Measurements from ENCODE around the gene C1orf56. TPM values are rescaled to one million over a fixed set of nuclear protein-coding genes. Genes with fewer than 3 reads are reported as not detected.

Gene C1orf56
- total RNA-seq, 2 donors from 2014 or later, result 0.95 to 1.1 TPM

DNA sequence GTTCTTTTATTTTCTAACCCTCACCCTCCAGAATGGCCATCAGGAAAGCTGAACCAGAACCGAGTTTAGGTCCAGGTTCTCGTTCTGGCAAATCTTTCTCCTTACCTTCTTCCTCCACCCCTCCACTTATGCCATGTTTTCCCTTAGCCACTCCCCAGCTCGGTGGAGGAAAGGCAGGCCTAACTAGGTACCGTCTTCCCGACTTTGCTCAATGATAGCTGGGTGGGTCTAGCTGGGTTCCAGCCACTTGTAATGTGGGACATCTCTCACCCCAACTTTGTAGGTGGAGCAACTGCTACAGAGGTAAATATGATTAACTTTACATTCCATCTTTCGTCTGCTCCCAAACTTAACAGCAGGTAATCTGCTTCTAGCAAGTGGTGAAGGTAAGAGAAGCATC, 10.5 kb upstream of the C1orf56 start:
- H3K9me3 Mint-ChIP-seq, result no peaks in the 10 kb centered on the region
- DNase-seq (ENCODE audit: low spot score) (no peak), ATAC-seq (no peak)
- no peak overlapping the region for H3K4me3 Mint-ChIP-seq
- H3K27me3 Mint-ChIP-seq, result no peaks in the 10 kb centered on the region
- H3K4me1 Mint-ChIP-seq (ENCODE audit: low read depth in 2 of 2), result peaks cover 0 to 2% of the 10 kb centered on the region in 2 donors
- peak overlapping the region in 1 of 2 donors; percentile 58 for H3K27ac Mint-ChIP-seq
- peaks cover 17% of the 10 kb centered on the region for H3K36me3 Mint-ChIP-seq

DNA sequence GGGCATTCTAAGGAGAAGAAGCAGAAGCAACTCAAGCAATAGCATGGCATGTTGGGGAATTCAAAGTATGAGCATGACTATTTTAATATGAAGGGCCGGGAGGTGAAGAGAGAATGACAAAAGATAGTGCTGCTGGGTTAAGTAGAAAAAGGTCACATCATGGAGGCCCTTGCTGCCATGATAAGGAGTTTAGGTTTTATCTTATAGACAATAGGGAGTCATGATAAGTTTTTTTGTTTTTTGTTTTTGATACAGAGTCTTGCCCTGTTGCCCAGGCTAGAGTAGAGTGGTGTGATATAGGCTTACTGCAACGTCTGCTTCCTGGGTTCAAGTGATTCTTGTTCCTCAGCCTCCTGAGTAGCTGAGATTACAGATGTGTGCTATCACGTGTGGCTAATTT, 8.0 kb upstream of the C1orf56 start:
- ATAC-seq, result no peak
- no peaks in the 10 kb centered on the region for H3K27me3 Mint-ChIP-seq
- peaks cover 0 to 2% of the 10 kb centered on the region in 2 donors for H3K4me1 Mint-ChIP-seq (ENCODE audit: low read depth in 2 of 2)
- H3K36me3 Mint-ChIP-seq, result peaks cover 13% of the 10 kb centered on the region
- no peak overlapping the region for H3K27ac Mint-ChIP-seq
- H3K4me3 Mint-ChIP-seq, result no peak overlapping the region
- no peaks in the 10 kb centered on the region for H3K9me3 Mint-ChIP-seq
- DNase-seq (ENCODE audit: low spot score), result no peak

DNA sequence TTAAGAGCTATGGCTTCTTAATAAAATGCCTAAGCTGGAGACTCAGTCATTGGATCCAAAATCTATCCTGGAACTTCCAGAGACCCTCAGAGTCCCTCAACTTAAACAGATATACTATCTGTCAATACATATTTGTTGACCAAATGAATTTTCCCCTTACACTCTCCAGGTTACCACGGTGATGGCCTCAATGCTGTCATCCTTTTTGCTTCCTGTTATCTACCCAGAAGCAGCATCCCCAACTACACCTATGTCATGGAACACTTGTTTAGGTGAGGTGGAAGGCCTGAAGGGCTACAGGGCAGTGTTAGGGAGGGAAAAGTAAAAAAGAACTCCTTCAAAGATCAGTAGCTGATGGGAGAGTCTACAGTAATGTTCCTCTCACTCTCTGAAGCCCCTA, 4.4 kb upstream of the C1orf56 start:
- Mint-ChIP-seq H3K27me3 (no peaks in the 10 kb centered on the region), H3K4me1 (ENCODE audit: low read depth in 2 of 2) (peaks cover 16 to 17% of the 10 kb centered on the region in 2 donors), H3K9me3 (no peaks in the 10 kb centered on the region), H3K4me3 (no peak overlapping the region), H3K36me3 (peaks cover 6% of the 10 kb centered on the region), H3K27ac (peak overlapping the region in 1 of 2 donors; percentile 10)
- DNase-seq (ENCODE audit: low spot score) (no peak), ATAC-seq (no peak)

DNA sequence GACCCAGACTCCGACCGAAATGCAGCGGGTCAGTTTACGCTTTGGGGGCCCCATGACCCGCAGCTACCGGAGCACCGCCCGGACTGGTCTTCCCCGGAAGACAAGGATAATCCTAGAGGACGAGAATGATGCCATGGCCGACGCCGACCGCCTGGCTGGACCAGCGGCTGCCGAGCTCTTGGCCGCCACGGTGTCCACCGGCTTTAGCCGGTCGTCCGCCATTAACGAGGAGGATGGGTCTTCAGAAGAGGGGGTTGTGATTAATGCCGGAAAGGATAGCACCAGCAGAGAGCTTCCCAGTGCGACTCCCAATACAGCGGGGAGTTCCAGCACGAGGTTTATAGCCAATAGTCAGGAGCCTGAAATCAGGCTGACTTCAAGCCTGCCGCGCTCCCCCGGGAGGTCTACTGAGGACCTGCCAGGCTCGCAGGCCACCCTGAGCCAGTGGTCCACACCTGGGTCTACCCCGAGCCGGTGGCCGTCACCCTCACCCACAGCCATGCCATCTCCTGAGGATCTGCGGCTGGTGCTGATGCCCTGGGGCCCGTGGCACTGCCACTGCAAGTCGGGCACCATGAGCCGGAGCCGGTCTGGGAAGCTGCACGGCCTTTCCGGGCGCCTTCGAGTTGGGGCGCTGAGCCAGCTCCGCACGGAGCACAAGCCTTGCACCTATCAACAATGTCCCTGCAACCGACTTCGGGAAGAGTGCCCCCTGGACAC, 534 bp downstream of the C1orf56 start:
- peak overlapping the region; percentile 90 for H3K4me3 Mint-ChIP-seq
- no peaks in the 10 kb centered on the region for H3K27me3 Mint-ChIP-seq
- no peaks in the 10 kb centered on the region for H3K9me3 Mint-ChIP-seq
- peaks cover 9% of the 10 kb centered on the region for H3K36me3 Mint-ChIP-seq
- ATAC-seq (peak; percentile 82 to 86), DNase-seq (ENCODE audit: low spot score) (peak; percentile 69)
- peaks cover 37 to 44% of the 10 kb centered on the region in 2 donors for H3K4me1 Mint-ChIP-seq (ENCODE audit: low read depth in 2 of 2)
- H3K27ac Mint-ChIP-seq, result peak overlapping the region; percentile 89 to 94

DNA sequence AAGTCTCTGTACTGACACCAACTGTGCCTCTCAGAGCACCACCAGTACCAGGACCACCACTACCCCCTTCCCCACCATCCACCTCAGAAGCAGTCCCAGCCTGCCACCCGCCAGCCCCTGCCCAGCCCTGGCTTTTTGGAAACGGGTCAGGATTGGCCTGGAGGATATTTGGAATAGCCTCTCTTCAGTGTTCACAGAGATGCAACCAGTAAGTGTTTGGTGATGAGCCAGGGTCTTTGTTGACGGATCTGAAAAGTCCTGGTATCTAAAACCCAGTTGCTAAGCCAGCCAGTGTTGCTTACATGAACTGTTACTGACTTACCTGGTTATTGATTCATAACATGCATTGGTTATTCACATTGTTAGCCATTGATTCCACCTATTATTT, 1.1 kb downstream of the C1orf56 start:
- peaks cover 9% of the 10 kb centered on the region for H3K36me3 Mint-ChIP-seq
- no peak for ATAC-seq
- H3K27ac Mint-ChIP-seq, result peak overlapping the region; percentile 89 to 94
- DNase-seq (ENCODE audit: low spot score), result no peak
- peaks cover 37 to 46% of the 10 kb centered on the region in 2 donors for H3K4me1 Mint-ChIP-seq (ENCODE audit: low read depth in 2 of 2)
- H3K27me3 Mint-ChIP-seq, result no peaks in the 10 kb centered on the region
- peak overlapping the region; percentile 90 for H3K4me3 Mint-ChIP-seq
- H3K9me3 Mint-ChIP-seq, result no peaks in the 10 kb centered on the region

DNA sequence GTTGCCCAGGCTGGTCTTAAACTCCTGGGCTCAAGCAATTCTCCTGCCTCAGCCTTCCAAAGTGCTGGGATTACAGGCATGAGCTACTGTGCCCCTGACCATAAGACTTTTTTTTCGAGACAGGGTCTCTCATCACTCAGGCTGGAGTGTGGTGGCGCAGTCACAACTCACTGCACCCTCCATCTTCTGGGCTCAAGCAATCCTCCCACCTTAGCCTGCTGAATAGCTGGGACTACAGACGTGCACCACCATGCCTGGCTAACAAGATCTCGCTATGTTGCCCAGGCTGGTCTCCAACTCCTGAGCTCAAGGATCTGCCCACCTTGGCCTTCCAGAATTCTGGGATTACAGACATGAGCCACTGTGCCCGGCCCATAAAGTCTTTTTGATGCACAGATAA, 1.9 kb downstream of the C1orf56 start:
- no peak for ATAC-seq
- Mint-ChIP-seq H3K4me3 (no peak overlapping the region), H3K9me3 (no peaks in the 10 kb centered on the region), H3K27ac (peak overlapping the region; percentile 26 to 94), H3K27me3 (no peaks in the 10 kb centered on the region), H3K36me3 (peaks cover 13% of the 10 kb centered on the region), H3K4me1 (ENCODE audit: low read depth in 2 of 2) (peaks cover 45 to 52% of the 10 kb centered on the region in 2 donors)
- no peak for DNase-seq (ENCODE audit: low spot score)

DNA sequence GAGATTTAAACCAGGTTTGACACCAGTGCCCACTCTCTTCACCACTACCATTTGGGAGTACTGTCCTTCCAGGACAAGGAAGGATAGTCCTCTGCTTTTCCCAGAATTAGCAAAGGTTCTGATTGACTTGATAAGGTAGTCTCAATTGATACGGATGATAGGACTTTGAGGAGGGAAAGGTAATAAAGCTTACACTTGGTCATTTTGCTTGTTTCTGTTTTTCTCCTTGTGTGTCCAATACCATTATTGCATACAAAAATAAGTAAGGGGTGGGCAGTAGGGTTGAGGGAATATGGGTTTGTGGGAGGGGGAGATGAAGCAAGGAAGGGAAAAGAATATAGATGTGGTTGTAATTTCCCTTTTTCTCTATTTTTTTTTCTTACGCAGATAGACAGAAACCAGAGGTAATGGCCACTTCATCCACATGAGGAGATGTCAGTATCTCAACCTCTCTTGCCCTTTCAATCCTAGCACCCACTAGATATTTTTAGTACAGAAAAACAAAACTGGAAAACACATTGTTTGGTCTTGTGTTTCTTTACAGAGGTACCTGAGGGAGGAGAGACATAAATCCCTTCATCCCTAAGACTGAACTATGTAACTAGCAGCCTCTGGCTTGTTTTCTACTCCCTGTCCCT, 2.6 kb downstream of the C1orf56 start:
- no peak overlapping the region for H3K4me3 Mint-ChIP-seq
- H3K9me3 Mint-ChIP-seq, result no peaks in the 10 kb centered on the region
- H3K27ac Mint-ChIP-seq, result peak overlapping the region; percentile 26 to 94
- H3K36me3 Mint-ChIP-seq, result peaks cover 20% of the 10 kb centered on the region
- ATAC-seq, result no peak
- DNase-seq (ENCODE audit: low spot score), result no peak
- peaks cover 52 to 58% of the 10 kb centered on the region in 2 donors for H3K4me1 Mint-ChIP-seq (ENCODE audit: low read depth in 2 of 2)
- H3K27me3 Mint-ChIP-seq, result no peaks in the 10 kb centered on the region

DNA sequence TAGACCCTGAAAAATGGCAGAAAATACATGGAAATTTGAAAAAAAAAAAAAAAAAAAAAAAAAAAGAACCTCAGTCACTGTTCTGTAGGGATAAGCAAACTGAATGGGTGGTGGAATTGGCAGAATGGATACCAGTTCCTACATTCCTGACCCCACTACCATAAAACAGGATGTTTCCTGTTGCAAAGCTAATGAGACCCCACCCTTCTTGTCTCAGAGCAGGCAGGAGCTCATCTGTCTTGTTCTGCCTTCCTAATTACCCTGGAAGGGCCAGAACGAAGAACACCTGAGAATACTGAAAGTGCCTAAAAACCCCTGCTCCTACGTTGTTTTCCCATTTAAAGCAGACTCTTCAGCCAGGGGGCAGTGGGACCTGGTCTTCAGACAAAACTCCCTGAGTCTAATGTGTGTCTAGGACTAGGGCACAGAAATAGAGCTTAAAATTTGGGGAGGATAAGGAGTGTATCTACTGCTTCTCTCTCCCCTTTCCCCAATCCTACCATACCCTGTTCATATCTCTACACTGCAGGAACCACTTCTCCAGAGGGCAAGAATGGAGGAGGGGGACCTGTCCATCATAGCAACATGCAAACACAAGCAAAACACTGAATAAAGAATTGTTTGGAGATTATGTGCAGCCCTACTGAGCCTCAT, 3.9 kb downstream of the C1orf56 start:
- no peak overlapping the region for H3K4me3 Mint-ChIP-seq
- H3K27ac Mint-ChIP-seq, result peak overlapping the region; percentile 26 to 77
- no peak for DNase-seq (ENCODE audit: low spot score)
- no peaks in the 10 kb centered on the region for H3K9me3 Mint-ChIP-seq
- H3K27me3 Mint-ChIP-seq, result no peaks in the 10 kb centered on the region
- peaks cover 25% of the 10 kb centered on the region for H3K36me3 Mint-ChIP-seq
- peaks cover 60 to 64% of the 10 kb centered on the region in 2 donors for H3K4me1 Mint-ChIP-seq (ENCODE audit: low read depth in 2 of 2)
- no peak for ATAC-seq

DNA sequence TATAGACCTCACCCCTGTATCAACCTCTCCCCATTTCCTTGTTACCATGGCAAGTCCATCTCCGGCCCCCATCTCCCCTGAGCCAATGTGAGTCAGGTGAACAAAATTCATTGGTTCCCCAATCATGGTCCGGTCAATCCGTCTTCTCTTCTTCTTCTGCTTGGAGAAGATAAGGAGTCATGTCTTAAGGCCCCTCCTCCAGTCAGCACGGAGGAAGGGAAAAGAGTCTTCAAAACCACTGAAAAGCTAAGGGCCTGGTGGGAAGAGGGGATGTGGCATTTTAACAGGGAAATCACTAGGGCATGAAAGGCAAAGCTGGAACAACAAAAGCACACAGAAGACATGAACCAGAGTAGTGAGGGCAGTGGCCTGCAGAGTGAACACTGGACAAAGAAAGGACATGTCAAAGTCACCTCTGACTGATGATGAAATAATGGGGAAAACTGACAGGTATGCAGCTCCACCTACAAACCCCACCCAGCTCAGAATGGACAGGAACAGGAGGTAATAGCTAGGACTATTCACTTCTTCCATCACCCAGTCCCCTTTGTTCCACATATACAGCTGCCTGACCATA, 7.5 kb downstream of the C1orf56 start:
- no peaks in the 10 kb centered on the region for H3K9me3 Mint-ChIP-seq
- H3K36me3 Mint-ChIP-seq, result peaks cover 51% of the 10 kb centered on the region
- no peaks in the 10 kb centered on the region for H3K27me3 Mint-ChIP-seq
- ATAC-seq (no peak), DNase-seq (ENCODE audit: low spot score) (no peak)
- H3K4me1 Mint-ChIP-seq (ENCODE audit: low read depth in 2 of 2), result peaks cover 60 to 65% of the 10 kb centered on the region in 2 donors
- peak overlapping the region; percentile 97 to 99 for H3K27ac Mint-ChIP-seq
- peak overlapping the region; percentile 94 for H3K4me3 Mint-ChIP-seq

DNA sequence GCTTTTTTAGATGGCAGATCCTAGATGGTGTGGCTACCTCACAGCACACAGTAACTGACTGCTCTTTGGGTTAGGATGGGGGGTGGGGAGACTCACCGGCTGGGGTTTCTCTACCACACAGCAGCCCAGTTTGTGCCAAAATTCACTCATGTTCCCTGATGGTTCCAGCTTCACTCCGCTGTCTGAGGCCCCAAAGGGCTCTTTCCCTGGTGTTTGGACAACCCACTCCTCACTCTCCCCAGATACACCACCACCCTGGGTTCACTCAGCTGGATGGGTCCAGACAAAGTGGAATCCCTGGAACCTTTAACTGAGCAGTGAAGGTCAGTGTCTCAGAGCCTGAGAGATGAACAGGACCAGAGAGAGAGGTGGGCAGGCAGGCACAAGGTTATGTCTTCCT, 8.0 kb downstream of the C1orf56 start:
- peaks cover 51% of the 10 kb centered on the region for H3K36me3 Mint-ChIP-seq
- H3K27ac Mint-ChIP-seq, result peak overlapping the region; percentile 97 to 99
- peaks cover 62 to 70% of the 10 kb centered on the region in 2 donors for H3K4me1 Mint-ChIP-seq (ENCODE audit: low read depth in 2 of 2)
- peak overlapping the region; percentile 94 for H3K4me3 Mint-ChIP-seq
- DNase-seq (ENCODE audit: low spot score) (no peak), ATAC-seq (no peak)
- H3K9me3 Mint-ChIP-seq, result no peaks in the 10 kb centered on the region
- no peaks in the 10 kb centered on the region for H3K27me3 Mint-ChIP-seq

DNA sequence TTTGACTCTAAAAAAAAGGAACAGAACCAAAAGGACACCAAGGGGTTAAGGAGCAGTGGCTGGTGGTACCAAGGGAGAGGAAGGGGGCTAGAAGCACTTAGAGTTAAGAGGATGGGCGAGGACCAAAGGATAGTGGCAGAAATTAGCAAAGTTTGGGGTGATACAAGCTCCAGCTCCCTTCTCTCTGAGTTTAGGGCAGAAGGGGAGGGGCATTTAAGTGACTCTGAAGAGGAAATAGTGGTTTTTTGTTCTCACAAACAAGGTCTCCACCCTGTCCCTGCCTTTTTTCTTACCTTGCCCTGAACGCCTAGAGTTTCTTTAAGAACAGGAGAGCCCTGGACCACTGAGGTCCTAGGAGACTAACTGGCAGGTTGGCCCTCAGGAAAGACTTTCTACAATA, 8.6 kb downstream of the C1orf56 start:
- H3K4me1 Mint-ChIP-seq (ENCODE audit: low read depth in 2 of 2), result peaks cover 65 to 76% of the 10 kb centered on the region in 2 donors
- H3K4me3 Mint-ChIP-seq, result peak overlapping the region; percentile 94
- no peaks in the 10 kb centered on the region for H3K27me3 Mint-ChIP-seq
- H3K27ac Mint-ChIP-seq, result peak overlapping the region; percentile 97 to 99
- no peaks in the 10 kb centered on the region for H3K9me3 Mint-ChIP-seq
- DNase-seq (ENCODE audit: low spot score), result no peak
- peaks cover 51% of the 10 kb centered on the region for H3K36me3 Mint-ChIP-seq
- ATAC-seq, result no peak

DNA sequence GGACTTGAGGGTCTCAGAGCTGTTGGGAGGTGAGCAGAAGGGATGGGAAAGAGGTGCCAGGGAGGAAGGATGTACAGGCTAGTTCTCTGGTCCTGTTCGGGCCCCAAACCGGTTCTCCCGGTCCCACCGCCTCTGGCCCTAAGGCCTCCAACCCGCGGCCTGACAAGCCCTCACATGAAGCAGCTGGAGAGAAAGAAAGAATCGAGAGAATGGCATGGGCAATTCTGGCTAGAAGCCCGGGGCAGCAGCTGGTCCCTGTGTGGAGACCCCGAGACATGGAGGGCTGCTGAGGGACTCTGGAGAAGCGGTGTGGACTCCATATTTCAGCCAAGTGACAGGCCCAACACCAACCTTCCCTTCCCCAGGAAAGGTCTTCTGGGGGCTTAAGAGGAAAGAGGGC, 11.1 kb downstream of the C1orf56 start:
- peaks cover 59 to 71% of the 10 kb centered on the region in 2 donors for H3K4me1 Mint-ChIP-seq (ENCODE audit: low read depth in 2 of 2)
- H3K9me3 Mint-ChIP-seq, result no peaks in the 10 kb centered on the region
- no peaks in the 10 kb centered on the region for H3K27me3 Mint-ChIP-seq
- peak overlapping the region; percentile 94 for H3K4me3 Mint-ChIP-seq
- H3K36me3 Mint-ChIP-seq, result peaks cover 42% of the 10 kb centered on the region
- DNase-seq (ENCODE audit: low spot score) (no peak), ATAC-seq (no peak)
- H3K27ac Mint-ChIP-seq, result peak overlapping the region; percentile 97 to 99

DNA sequence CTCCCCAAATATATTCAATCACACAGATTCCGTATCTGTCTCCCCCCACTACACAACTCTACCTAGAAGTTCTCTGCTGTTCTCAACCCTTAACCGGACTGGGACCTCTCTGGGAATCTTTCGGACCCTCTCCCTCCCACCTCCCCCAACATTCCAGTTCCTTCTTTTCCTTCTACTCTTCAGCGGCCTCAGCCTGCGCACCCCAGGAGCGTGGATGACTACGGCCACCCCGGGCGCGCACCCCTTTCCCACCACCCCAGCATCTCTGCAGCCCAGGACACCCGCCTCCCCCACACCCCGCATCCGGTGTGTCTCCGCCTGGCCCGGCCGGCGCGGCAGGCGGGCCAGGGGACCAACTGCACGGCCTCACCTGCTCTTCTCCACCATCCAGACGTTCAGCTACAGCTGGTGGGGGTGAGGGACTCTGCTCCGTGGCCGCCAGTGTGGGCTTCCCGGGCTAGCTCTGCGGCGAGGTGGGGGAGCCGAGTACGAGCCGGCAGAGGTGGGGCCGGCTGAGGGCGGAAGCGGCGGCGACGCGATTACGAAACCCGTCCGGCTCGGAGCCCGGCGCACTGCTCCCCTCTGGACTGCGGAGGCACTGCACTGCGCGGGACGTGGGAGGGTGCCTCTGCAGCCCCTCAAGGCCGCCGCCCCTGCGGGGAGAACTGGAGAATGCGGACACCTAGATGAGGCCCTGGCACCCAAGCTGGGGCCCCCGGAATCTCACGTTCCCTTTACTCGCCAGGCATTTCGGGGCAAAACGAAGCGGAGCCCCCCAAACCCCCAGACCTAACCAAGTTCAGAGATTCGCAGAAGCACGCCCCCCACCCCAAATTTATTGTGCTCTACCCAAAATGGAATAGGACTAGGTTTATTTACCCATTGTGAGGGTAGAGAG, 11.8 kb downstream of the C1orf56 start, which contains the start of gene CDC42SE1:
Gene CDC42SE1 (minus strand): TSS at position 514 of the 898 bp plus-strand sequence. CDS start 3,892 bp downstream, outside the sequence.
- ATAC-seq, result peak; percentile 86 to 87
- Mint-ChIP-seq H3K27ac (peak within 1 kb of the TSS; percentile 97 to 99), H3K4me1 (ENCODE audit: low read depth in 2 of 2) (peaks cover 55 to 64% of the 10 kb centered on the region in 2 donors), H3K27me3 (no peaks in the 10 kb centered on the region), H3K9me3 (no peaks in the 10 kb centered on the region), H3K36me3 (peaks cover 39% of the 10 kb centered on the region), H3K4me3 (peak within 1 kb of the TSS; percentile 94)
- DNase-seq (ENCODE audit: low spot score), result peak; percentile 93

Measured in natural killer cell treated with Interleukin-12 subunit alpha and Interleukin-12 subunit beta and Interleukin-15 and Interleukin-18, amount 100 ng/mL, for 72 hours (primary cell).